OCI-M1 (cell line): ENCODE measurements around the gene SAMD4B.

Experiments
- DNase-seq: peaks from one replicate; lab custom pipeline; 2025; lab: John Stamatoyannopoulos, UW

The SAMD4B gene

GRCh38 chr19:39390751-39391437 lies 48.7 kb downstream of the SAMD4B start, which contains the start of the genes MED29 and PAF1:
TSS of gene MED29 (plus strand) at chr19:39391378. CDS start at chr19:39391423, 45 bp downstream.
TSS of gene PAF1 (minus strand) at chr19:39391106. CDS start at chr19:39390864, 242 bp downstream.
- DNase-seq: peak; percentile 100

DNA sequence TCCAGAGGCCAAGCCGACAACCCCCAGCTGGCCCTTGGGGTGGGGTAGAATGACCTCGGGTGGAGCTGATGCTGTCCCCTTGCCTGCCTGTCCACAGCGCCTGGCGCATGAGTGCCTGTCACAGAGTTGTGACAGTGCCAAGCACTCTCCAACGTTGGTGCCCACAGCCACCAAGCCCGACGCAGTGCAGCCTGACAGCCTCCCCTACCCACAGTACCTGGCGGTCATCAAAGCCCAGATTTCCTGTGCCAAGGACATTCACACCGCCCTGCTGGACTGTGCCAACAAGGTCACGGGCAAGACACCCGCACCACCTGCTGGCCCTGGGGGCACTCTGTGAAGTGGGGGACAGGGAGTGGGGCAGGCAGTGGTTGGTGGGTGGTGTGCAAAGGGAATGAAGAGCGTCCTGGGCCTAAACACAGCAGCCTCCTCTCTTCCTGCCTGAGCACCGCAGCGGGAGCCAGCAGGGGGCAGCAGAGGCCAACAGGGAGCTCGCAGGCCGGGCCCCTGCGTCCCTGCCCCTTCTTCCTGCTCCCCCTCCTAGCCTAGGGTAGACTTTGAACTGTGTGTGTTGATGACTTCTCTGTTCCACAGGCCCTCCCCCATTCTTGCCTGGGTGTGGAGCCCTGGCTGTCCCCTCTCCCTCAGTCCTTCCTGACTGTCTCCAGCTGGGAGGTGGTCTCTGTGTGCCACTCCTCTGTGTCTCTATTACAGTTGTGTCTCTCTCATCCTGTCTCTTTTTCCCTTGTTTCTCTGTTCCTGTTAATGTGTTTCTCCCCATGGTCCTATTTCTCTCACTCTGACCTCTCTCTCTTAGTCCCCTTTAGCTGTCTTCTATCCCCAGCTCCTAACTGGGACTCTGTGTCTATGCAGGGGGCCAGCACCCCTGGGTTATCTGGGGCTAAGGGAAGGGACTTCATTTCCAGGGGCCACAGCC lies 55.4 kb downstream of the SAMD4B start:
- peak; percentile 93 for DNase-seq

GRCh38 chr19:39398297-39398864 lies 56.2 kb downstream of the SAMD4B start:
- DNase-seq: peak; percentile 6

DNA sequence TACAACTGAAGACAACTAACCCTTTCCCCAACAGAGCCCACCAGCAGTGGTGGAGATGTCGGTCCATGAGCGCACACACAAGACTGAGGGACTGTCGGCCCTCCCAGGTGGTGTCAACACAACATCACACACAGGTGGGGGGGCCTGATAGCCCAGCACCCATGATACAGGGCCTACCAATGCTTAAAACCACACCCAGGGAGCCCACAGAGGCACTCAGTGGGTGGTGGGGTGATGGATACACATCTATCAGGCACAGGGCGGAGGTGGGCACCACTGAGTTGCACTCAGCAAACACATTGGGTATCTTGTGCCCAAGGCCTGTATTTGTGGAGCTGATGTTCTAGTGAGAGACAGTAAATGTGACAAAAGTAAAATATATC lies 57.4 kb downstream of the SAMD4B start:
- no peak for DNase-seq

- no peak for DNase-seq
These were observed 57.8 kb downstream of the SAMD4B start for GRCh38 chr19:39400061-39400460.

DNA sequence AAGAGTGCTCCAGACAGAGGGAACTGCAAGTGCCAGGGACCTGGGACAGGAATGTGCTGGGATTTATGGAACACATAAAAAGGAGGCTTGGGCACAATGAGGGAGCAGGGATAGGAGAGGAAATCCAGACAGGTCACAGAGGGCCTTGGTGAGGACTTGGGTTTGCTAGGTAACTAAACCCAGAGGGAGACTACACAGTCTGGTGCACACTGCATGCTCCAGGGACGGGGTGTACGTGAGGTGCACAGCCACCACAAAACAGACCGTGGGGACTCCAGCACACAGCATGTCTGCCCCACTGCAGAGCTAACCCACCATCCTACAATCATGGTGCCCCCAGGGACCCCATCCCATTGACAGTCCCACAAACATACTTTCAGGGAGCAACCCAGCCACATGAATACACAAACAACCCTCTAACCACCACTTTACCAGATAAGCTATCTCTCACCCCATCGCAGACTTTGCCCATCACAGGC lies 58.9 kb downstream of the SAMD4B start:
- DNase-seq: peak; percentile 64

GRCh38 chr19:39401549-39402345 lies 59.5 kb downstream of the SAMD4B start:
- peak; percentile 74 for DNase-seq

- peak; percentile 91 for DNase-seq
These were observed 60.4 kb downstream of the SAMD4B start for GRCh38 chr19:39402346-39403300.

DNA sequence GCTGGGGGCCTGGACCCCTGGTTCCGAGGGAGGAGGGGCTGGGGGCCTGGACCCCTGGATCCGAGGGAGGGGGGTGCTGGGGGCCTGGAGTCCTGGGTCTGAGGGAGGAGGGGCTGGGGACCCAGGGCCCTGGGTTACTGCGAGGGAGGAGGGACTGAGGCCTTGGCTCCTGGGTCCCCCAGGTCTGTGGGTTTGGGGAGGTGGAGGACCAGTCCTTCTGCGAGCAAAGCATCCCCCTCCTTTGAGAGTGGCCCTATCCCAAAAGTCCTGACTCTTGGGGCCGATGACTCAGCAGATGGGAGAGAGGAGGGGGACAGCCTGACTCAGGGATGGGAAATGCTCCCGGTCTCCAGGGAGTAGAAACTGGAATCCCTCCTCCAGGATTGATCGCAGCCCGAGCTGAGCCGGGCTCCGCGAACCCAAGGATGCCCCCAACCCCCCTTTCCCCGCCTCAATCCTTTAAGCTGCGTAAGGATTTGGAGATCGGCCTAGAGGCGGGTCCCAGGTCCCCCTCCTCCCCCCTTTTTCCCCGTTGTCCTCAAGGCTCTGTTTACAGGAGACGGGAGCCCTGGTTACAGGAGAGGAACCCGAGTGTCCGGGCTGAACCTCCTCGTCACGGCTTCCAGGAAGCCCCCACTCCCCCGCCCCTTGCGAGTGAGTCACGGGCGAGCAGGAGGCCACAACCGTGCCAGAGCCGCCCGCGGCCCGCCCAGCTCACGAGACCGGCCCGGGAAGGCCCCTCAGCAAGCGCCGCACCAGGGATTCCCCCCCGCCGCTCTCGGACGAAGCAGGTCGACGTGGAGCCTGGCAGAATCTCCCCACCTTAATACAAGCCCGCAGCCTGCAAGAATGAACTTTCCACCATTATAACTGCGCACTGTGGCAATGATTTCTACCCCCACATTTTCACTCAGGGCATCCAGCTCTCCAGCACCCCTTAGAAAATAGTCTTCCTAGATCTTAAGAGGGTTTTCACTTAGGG lies 61.4 kb downstream of the SAMD4B start:
- DNase-seq: peak; percentile 94

DNA sequence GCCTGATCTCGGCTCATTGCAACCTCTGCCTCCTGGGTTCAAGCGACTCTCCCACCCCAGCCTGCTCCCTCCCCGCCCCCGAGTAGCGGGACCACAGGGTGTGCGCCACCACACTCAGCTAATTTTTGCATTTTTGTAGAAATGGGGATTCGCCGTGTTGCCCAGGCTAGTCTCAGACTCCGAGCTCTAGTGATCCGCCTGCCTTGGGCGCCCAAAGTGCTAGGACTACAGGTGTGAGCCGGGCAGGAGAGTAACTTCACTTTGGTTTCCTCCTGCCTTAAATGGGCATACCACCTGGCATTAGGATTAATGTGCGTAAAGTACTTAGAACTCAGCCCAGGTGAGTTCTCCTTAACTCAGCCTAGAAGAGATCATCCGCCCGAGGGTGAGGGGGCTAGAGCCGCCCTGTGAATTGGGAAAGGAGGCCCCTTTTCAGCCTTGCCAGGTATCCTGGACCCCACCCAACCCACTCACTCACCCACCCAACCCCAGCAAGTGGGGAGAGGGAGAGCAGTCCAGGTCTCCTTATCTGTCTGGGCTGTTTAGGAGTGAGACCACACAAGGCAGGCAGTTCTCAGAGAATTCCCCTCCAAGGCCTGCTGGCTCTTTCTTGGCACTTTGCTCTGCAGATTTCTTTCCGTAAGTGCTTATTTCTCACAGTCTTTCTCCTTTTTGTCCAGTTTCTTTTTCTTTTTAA lies 63.2 kb downstream of the SAMD4B start:
- peak; percentile 38 for DNase-seq

DNA sequence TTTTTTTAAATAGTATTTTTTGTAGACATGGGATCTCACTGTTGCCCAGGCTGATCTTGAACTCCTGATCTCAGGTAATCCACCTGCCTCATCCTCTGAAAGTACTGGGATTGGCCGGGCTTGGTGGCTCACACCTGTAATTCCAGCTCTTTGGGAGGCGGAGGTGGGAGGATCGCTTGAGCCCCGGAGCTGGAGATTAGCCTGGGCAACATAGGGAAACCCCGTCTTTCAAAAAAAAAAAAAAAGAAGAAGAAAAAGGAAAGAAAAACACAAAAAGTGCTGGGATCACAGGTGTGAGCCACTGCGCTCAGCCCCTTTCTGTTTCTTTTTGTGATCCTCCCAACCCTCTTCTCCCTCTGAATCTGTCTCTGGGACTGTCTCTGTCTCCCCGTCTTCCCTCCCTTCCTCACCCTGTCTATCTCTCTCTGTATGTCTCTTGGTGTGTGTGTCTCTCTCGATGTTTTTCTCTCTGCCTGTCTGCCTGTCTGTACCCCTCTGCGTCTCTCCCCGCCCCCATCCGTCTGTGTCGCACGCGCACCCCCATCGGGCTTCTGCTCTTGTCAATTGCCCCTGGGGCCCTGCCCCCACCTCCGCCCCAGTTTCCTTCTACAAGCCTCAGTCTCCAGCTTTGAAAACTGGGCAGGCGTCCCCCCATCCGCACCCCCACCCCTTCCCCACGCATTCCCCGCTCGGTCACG lies 63.9 kb downstream of the SAMD4B start:
- peak; percentile 88 for DNase-seq

- DNase-seq: peak; percentile 89
These were observed 64.6 kb downstream of the SAMD4B start, which contains the start of gene ZFP36 for GRCh38 chr19:39406656-39407409. TSS of gene ZFP36 (plus strand) at chr19:39406847. CDS start at chr19:39406905, 58 bp downstream.

DNA sequence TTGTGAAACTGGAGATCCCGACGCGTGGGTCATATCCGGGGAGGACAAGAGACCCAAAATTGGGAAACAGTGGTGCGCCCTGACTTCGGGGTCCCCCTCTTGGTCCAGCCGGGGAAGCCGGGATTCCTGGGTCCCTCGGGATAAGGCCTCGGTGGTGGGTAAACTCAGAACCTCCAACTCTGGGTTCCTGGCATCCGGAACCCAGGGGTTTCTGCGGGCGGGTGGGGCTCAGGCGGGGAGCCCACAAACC lies 65.1 kb downstream of the SAMD4B start:
- DNase-seq: no peak

DNA sequence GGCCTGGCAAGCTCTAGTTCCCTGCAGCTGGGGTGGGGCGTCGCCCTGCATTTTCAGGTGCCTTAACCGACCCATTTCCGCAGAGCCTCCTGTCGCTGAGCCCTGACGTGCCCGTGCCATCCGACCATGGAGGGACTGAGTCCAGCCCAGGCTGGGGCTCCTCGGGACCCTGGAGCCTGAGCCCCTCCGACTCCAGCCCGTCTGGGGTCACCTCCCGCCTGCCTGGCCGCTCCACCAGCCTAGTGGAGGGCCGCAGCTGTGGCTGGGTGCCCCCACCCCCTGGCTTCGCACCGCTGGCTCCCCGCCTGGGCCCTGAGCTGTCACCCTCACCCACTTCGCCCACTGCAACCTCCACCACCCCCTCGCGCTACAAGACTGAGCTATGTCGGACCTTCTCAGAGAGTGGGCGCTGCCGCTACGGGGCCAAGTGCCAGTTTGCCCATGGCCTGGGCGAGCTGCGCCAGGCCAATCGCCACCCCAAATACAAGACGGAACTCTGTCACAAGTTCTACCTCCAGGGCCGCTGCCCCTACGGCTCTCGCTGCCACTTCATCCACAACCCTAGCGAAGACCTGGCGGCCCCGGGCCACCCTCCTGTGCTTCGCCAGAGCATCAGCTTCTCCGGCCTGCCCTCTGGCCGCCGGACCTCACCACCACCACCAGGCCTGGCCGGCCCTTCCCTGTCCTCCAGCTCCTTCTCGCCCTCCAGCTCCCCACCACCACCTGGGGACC lies 65.6 kb downstream of the SAMD4B start:
- DNase-seq: no peak

GRCh38 chr19:39408392-39409207 lies 66.4 kb downstream of the SAMD4B start:
- DNase-seq: peak; percentile 46
